ENCODE data around the gene CPNE5. TPM values are rescaled to one million over a fixed set of nuclear protein-coding genes. Genes with fewer than 3 reads are reported as not detected.

The CPNE5 gene
- total RNA-seq, 2 experiments from 2014 or later, result 0.36 to 0.61 TPM

DNA sequence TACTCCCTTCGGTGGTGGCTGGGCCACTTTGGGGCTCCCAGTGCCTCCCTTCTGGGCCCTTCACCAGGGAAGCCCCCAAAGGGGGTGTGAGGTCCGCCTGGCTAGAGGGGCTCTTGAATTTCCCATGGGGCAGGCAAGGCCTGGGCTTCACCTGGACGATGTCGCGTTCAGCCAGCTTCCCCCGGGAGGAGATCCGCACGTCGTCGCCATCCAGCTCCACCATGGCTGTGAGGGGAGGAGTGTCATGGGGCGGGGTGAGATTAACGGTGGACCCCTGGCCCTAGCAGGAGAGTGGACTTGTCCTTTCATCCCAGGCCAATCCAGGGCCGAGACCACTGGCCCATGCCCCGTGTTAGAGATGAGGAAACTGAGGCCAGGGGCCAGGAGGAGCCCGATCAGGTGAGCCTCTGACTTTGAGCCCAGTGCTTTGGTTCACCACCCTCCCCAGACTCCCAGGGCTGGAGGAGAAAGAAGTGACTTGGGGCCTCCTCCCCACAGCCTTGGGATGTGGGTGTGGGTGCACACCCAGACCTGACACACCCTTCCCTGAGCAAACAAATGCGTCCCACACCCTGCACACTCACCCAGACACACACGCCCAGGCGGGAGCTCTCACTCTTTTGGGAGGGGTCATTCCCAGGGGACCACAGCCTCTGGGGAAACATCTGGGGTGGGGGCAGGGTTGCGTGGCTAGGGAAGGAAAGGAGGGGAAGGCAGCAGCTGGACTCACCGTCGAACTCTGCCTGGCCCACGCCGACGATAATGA, 95.5 kb downstream of the CPNE5 start:
- CTCF ChIA-PET, result interaction anchor here (0.9 kb wide), 1 partner anchor 12 kb away, joined by 3 read pairs; no protein-coding TSS in a partner anchor

DNA sequence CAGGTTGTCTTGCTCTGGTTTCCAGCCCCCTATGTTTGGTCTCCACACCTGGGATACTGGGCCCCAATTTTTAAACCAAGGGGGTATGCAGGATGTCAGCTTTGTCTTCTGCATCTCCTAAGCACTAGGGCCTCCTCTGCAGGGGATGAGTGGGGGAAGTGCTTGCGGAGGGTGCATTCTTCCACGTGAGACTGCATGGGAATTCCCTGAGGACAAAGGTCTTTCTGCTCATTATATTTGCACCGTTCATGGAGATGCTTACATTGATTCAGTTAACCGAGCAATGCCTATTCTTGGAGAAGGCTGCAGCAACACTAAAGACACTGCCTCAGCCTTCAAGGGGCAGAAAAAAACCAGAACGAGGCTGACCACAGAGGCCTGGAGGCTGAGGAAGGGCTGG, 96.2 kb downstream of the CPNE5 start:
- ChIA-PET CTCF (no interaction called here), POLR2A (no interaction called here)

More for the DNA sequence above, 95.5 kb downstream of the CPNE5 start:
- POLR2A ChIA-PET, result no interaction called here

DNA sequence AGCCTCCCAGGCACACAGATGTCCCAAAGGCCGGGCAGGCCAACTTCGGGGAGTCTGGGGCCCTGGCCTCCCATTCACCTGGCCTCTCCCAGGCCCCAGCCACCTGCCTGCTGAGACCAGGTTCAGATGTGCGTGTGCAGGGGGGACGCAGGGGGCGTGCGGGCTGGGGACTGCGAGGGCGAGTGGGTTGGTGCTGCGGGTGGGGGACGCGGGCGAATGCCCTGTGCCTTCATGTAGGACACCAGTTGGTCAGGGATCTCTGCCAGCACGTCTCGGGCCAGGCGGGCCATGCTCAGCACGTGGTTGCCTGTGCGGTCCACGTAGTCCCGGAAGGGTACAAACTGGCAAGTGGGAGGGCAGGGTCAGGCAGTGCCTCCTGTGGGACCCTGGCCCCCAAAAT, 97.1 kb downstream of the CPNE5 start:
- ChIA-PET POLR2A (no interaction called here), CTCF (no interaction called here)

GRCh38 chr6:36740818-36741179, 98.4 kb downstream of the CPNE5 start:
- CTCF ChIA-PET, result no interaction called here

DNA sequence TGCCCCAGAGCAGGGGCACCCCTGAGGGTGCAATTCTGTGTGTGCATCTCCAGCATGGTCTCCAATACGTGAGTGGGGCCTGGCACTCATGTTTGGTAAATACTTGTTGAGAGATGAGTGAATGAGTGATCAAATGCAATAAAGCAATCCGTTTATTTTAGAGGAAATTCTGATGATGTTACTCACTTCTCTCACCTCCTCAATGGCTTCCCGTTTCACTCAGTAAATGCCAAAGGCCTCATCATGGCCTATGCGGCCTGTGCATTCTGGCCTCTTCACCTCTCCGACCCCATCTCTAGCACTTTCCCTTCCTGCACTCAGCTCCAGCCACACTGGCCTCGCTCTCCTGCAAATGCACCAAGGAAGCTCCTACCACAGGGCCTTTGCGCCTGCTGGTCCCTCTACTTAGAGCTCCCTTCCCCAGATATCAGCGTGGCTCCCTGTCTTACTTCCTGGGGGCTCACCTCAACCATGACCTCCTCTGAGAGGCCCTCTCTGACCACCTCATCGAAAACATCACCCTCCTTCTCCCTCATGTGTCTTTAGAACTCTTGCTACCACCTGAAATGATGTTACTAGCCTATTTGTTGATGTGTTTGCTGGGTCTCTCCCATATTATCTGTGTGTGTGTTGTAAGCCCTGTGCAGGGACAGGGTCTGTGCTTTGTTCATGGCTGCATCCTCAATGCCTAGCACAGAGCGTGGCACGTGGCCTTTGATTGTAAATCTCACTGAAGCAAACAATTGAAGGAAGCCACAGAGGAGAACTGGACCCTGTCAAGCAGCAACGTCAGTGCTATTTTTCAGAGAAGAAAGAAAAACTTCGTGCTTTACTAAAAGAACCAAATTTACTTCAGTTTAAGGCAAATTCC, 99.1 kb downstream of the CPNE5 start:
- ChIA-PET CTCF (no interaction called here), POLR2A (no interaction called here)

More at GRCh38 chr6:36740818-36741179, 98.4 kb downstream of the CPNE5 start:
- POLR2A ChIA-PET, result no interaction called here

DNA sequence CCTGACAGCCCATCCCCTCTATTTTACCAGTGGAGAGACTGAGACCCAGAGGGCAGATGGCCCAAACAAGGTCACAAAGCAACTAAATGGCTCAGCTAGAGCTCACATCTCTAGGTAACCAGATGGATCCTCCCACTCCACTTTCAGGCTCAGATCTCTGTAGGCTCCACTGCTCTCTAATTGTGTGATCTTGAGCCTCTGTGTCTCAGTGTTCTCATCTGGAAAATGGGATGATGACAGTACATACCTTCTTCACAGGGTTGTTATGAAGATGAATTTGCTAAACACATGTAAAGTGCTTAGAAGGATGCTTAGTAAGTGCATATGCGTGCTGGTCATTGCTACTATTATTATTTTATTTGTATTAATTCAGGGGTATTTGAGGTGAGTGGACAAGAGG, 101.1 kb downstream of the CPNE5 start:
- POLR2A ChIA-PET, result no interaction called here
- CTCF ChIA-PET, result no interaction called here

- ChIA-PET CTCF (no interaction called here), POLR2A (interaction anchor here (0.5 kb wide), 1 partner anchor 131 kb away, joined by 3 read pairs; no protein-coding TSS in a partner anchor)
Measured at GRCh38 chr6:36737043-36737785, 102.0 kb downstream of the CPNE5 start.

GRCh38 chr6:36735110-36736071, 103.9 kb downstream of the CPNE5 start:
- ChIA-PET CTCF (interaction anchor here (0.6 to 1.7 kb wide), 6 partner anchors 12 to 313 kb away, joined by 3 to 6 read pairs (median 6); no protein-coding TSS in a partner anchor), POLR2A (no interaction called here)

GRCh38 chr6:36734486-36735060, 104.7 kb downstream of the CPNE5 start:
- ChIA-PET POLR2A (interaction anchor here (0.9 kb wide), 1 partner anchor 24 kb away, joined by 3 read pairs; no protein-coding TSS in a partner anchor), CTCF (interaction anchor here (1.0 to 1.7 kb wide), 4 partner anchors 11 to 314 kb away, joined by 3 to 6 read pairs (median 6); no protein-coding TSS in a partner anchor)

GRCh38 chr6:36733300-36733699, 105.9 kb downstream of the CPNE5 start:
- ChIA-PET POLR2A (no interaction called here), CTCF (interaction anchor here (1.4 kb wide), 1 partner anchor 118 kb away, joined by 5 read pairs; no protein-coding TSS in a partner anchor)

DNA sequence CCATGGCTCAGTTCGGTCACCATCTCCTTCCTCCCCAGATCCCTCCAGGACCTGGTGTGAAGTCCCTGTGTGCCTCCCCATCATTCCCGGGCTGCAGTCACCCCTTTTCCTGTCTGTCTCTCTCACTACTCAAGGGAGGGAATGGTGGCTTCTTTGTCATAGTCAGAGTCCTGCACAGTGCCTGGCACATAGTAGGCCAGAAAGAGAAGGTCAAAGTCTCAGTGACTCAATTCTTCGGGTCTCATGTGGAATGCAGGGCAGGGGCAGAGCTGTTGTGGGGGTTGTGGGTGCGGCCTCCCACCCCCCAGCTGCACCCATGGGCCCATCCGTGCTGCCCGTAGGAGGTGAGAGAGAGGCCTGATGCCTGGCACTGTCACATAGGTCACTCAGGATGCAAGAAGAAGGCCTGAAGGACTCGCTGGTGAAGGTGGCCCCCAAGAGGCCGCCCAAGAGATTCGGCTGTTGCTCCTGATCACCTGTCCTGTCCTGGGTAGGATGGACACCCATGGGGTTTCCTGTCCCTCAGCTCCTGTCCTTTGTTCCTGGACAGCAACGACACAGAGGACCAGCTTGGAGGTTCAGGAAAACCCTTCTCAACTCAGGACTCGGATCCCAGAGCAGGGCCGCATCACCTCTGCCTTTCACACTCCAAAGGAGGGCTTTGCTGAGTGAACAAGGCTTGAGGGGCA, 107.5 kb downstream of the CPNE5 start:
- POLR2A ChIA-PET, result interaction anchor here (0.5 kb wide), 1 partner anchor 123 kb away, joined by 4 read pairs; no protein-coding TSS in a partner anchor
- CTCF ChIA-PET, result no interaction called here

GRCh38 chr6:36730424-36731380, 108.5 kb downstream of the CPNE5 start:
- CTCF ChIA-PET, result interaction anchor here (0.6 to 1.9 kb wide), 2 partner anchors 28 to 285 kb away, joined by 3 to 7 read pairs; no protein-coding TSS in a partner anchor
- POLR2A ChIA-PET, result no interaction called here

GRCh38 chr6:36729161-36729524, 110.1 kb downstream of the CPNE5 start:
- CTCF ChIA-PET, result interaction anchor here (1.9 to 2.1 kb wide), 2 partner anchors 30 to 113 kb away, joined by 5 to 7 read pairs; no protein-coding TSS in a partner anchor
- POLR2A ChIA-PET, result no interaction called here

DNA sequence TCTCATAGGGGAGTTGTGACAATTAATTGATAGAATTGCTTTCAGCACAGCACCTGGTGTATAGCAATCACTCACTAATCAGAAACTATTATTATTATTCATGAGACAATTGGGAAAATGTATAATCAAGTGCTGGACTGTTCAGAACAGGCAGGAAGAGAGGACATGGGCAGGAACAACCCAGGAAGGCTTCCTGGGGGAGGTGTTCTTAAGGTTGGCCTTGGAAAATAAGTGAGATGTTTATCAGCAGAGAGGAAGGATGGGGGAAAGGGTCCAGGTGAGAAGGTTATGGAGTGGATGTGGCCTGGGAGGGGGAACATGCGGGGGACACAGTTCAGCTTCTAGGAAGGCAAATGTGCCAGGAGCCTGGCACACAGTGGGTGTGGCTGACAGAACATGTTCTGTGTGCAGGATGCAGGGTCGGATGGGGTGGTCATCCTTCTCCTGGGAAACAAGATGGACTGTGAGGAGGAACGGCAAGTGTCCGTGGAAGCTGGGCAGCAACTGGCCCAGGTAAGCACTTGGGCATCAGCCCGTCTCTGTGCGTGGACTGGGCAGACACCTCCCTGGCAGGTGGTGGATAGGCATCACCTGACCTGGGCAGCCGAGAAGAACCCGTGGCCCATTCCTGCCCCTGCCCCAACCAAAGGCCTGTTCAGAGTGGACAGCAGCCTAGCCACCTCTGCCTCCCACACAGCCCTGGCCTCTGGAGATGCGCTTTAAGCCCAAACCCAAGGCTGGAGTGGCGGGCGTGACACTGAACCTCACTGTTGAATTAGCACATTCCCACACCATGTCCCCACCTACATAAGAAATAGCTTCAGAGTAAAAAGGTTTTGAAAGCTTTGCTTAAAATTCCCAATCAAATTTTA, 110.7 kb downstream of the CPNE5 start:
- POLR2A ChIA-PET, result no interaction called here

GRCh38 chr6:36727505-36728021, 111.7 kb downstream of the CPNE5 start:
- CTCF ChIA-PET, result interaction anchor here (0.9 to 2.1 kb wide), 2 partner anchors 32 to 112 kb away, joined by 4 to 5 read pairs; no protein-coding TSS in a partner anchor
- POLR2A ChIA-PET, result no interaction called here

More for the DNA sequence above, 110.7 kb downstream of the CPNE5 start:
- CTCF ChIA-PET, result interaction anchor here (0.9 to 2.1 kb wide), 3 partner anchors 31 to 113 kb away, joined by 4 to 7 read pairs (median 5); no protein-coding TSS in a partner anchor

Measured in activated CD8-positive, alpha-beta memory T cell treated with anti-CD3 and anti-CD28 coated beads for 36 hours (primary cell).